DOHH2 (cell line): ENCODE results near the gene ASIC3.

Experiments
- CTCF ChIP-seq: fragments of 200-600 bp; sonication (generic); IDR thresholded peaks from one replicate; pipeline ENCODE4 v1.5.1; 2014; ENCODE audit warnings: antibody characterized with exemption, mild to moderate bottlenecking, low read depth, low read length; ENCODE audit not compliant: poor library complexity, severe bottlenecking
- EZH2phosphoT487 ChIP-seq: fragments of 200-600 bp; sonication (generic); IDR thresholded peaks from 2 replicates; pipeline ENCODE4 v1.6.1; 2017; ENCODE audit warnings: borderline replicate concordance, mild to moderate bottlenecking, antibody characterized with exemption, low read length, moderate library complexity, mixed read lengths

DNA sequence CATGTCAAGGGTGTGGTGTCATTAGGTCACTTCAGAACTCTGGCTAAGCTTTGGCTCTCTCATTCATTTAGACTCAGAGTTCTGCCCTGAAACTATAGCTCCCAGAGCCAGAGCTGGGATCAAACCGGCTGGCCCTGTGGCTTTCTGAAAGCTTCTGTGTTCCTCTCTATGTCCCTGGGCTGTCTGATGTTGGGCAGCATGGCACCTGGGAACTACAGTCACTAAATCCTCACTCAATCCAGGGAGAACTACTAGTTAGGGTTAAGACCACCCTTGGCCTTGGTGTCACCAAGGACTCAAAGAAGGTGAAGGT lies 37.3 kb upstream of the ASIC3 start:
- TF ChIP-seq CTCF (no peak), EZH2phosphoT487 (no peak)
